HepG2 (cell line): ENCODE data around the gene SEBOX. TPM values are rescaled to one million over a fixed set of nuclear protein-coding genes. Genes with fewer than 3 reads are reported as not detected.

Source experiments
- GLMP ChIP-seq: sonication (generic); formaldehyde crosslinking; IDR thresholded peaks from 2 replicates; pipeline ENCODE4 v1.9.0; 2021; ENCODE audit warnings: missing genetic modification reagents, mild to moderate bottlenecking, borderline replicate concordance
- GTF3A ChIP-seq: sonication (generic); formaldehyde crosslinking; conservative IDR thresholded peaks from 2 replicates; pipeline ENCODE4 v1.4.0; 2020; ENCODE audit warnings: mild to moderate bottlenecking, missing genetic modification reagents
- HCFC1 ChIP-seq: fragments of 150-350 bp; IDR thresholded peaks from 2 replicates; pipeline ENCODE4 v1.6.1; 2014; ENCODE audit warnings: low read depth, low read length
- HMGA1 ChIP-seq: sonication (generic); formaldehyde crosslinking; conservative IDR thresholded peaks from 2 replicates; pipeline ENCODE4 v1.4.0; 2020; ENCODE audit warnings: missing genetic modification reagents
- HNRNPH1 ChIP-seq: fragments of 200-400 bp; formaldehyde crosslinking; optimal IDR thresholded peaks from 2 replicates; pipeline ENCODE3; 2017; ENCODE audit warnings: mild to moderate bottlenecking, low read depth, low read length
- HNRNPL ChIP-seq: fragments of 200-400 bp; formaldehyde crosslinking; IDR thresholded peaks from 2 replicates; pipeline ENCODE4 v1.6.1; 2017; ENCODE audit warnings: mild to moderate bottlenecking, low read depth, low read length
- JDP2 ChIP-seq: sonication (generic); formaldehyde crosslinking; IDR thresholded peaks from 2 replicates; pipeline ENCODE4 v1.8.1; 2022; ENCODE audit warnings: missing genetic modification reagents, borderline replicate concordance
- KLF15 ChIP-seq: sonication (generic); formaldehyde crosslinking; IDR thresholded peaks from 2 replicates; pipeline ENCODE4 v1.8.1; 2023; ENCODE audit warnings: borderline replicate concordance, mild to moderate bottlenecking, inconsistent platforms, missing genetic modification reagents, mixed read lengths
- KMT2B ChIP-seq: IDR thresholded peaks from 2 replicates; pipeline ENCODE4 v1.6.1; 2016; ENCODE audit warnings: missing genetic modification reagents, missing compliant biosample characterization
- NBN ChIP-seq: fragments of 450-650 bp; conservative IDR thresholded peaks from 2 replicates; pipeline ENCODE4 v1.6.1; 2017
- NR2F2 ChIP-seq: IDR thresholded peaks from 2 replicates; pipeline ENCODE4 v1.6.1; 2012; ENCODE audit warnings: low read depth, inconsistent platforms, borderline replicate concordance
- RBFOX2 ChIP-seq: fragments of 200-400 bp; formaldehyde crosslinking; IDR thresholded peaks from 2 replicates; pipeline ENCODE4 v1.6.1; 2017; ENCODE audit warnings: low read depth, mild to moderate bottlenecking, low read length
- SIX4 ChIP-seq: sonication (generic); formaldehyde crosslinking; IDR thresholded peaks from 2 replicates; pipeline ENCODE4 v1.4.0; 2020; ENCODE audit warnings: missing genetic modification reagents
- U2AF2 ChIP-seq: fragments of 200-400 bp; formaldehyde crosslinking; IDR thresholded peaks from 2 replicates; pipeline ENCODE4 v1.6.1; 2017; ENCODE audit warnings: low read depth, mild to moderate bottlenecking, low read length
- ZBTB14 ChIP-seq: sonication (generic); formaldehyde crosslinking; IDR thresholded peaks from 2 replicates; pipeline ENCODE4 v1.4.0; 2020; ENCODE audit warnings: missing genetic modification reagents
- ZFP90 ChIP-seq: sonication (generic); formaldehyde crosslinking; IDR thresholded peaks from 2 replicates; pipeline ENCODE4 v1.8.0; 2022; ENCODE audit warnings: missing genetic modification reagents, mild to moderate bottlenecking, inconsistent platforms, borderline replicate concordance
- ZFYVE20 ChIP-seq: sonication (generic); formaldehyde crosslinking; IDR thresholded peaks from 2 replicates; pipeline ENCODE4 v1.8.0; 2023; ENCODE audit warnings: low read depth, mild to moderate bottlenecking, moderate library complexity, missing genetic modification reagents, borderline replicate concordance
- ZNF143 ChIP-seq: sonication (generic); formaldehyde crosslinking; IDR thresholded peaks from 2 replicates; pipeline ENCODE4 v1.4.0; 2020; ENCODE audit warnings: missing genetic modification reagents
- ZNF3 ChIP-seq: IDR thresholded peaks from 2 replicates; pipeline ENCODE4 v1.7.0; 2017; ENCODE audit warnings: inconsistent platforms
- ZNF513 ChIP-seq: sonication (generic); formaldehyde crosslinking; conservative IDR thresholded peaks from 2 replicates; pipeline ENCODE4 v1.5.0; 2020; ENCODE audit warnings: missing genetic modification reagents
- polyA plus RNA-seq, 8 experiments: library from polyadenylated mRNA; depleted of rRNA in 3 of 8; stranded (reverse) in 7 of 8; unstranded in 1 of 8; fragments of >200 nt; fragmentation: Illumina TruSeq in 4 of 8; extraction: Trizol in 4 of 8; gene quantifications; 2 replicates each; pipeline versions ENCODE4 v1.2.1 to v1.2.3, GENCODE V29; 2011 to 2016; ENCODE audit warnings: low read depth in 4 of 8, missing spikeins in 1 of 8, mixed read lengths in 1 of 8; ENCODE audit not compliant: insufficient read depth in 1 of 8
- total RNA-seq, 5 experiments: library from RNA; depleted of rRNA; stranded (reverse); fragments of >200 nt; fragmentation: Illumina TruSeq; extraction: Trizol; gene quantifications; 2 replicates each; pipeline ENCODE4 v1.2.3, GENCODE V29; 2016; ENCODE audit warnings: low read depth in 1 of 5
- TF ChIP-seq, protein P1 (sequence below), 2 experiments: IDR thresholded peaks; 2 replicates each; pipeline ENCODE4 v1.6.1; 2011 to 2012; ENCODE audit warnings: low read length in 2 of 2, borderline replicate concordance in 1 of 2, low read depth in 1 of 2, mild to moderate bottlenecking in 1 of 2, moderate library complexity in 1 of 2
- TF ChIP-seq, protein P2 (sequence below): sonication (generic); formaldehyde crosslinking; IDR thresholded peaks from 2 replicates; pipeline ENCODE4 v1.4.0; 2020; ENCODE audit warnings: mild to moderate bottlenecking, low read depth, missing genetic modification reagents

SEBOX gene
- total and polyA plus RNA-seq, 2 of the 13 experiments (the other 11 are each of a cell fraction or from before 2014, with no cell fraction given) = not detected

- TF ChIP-seq, protein P1, sequence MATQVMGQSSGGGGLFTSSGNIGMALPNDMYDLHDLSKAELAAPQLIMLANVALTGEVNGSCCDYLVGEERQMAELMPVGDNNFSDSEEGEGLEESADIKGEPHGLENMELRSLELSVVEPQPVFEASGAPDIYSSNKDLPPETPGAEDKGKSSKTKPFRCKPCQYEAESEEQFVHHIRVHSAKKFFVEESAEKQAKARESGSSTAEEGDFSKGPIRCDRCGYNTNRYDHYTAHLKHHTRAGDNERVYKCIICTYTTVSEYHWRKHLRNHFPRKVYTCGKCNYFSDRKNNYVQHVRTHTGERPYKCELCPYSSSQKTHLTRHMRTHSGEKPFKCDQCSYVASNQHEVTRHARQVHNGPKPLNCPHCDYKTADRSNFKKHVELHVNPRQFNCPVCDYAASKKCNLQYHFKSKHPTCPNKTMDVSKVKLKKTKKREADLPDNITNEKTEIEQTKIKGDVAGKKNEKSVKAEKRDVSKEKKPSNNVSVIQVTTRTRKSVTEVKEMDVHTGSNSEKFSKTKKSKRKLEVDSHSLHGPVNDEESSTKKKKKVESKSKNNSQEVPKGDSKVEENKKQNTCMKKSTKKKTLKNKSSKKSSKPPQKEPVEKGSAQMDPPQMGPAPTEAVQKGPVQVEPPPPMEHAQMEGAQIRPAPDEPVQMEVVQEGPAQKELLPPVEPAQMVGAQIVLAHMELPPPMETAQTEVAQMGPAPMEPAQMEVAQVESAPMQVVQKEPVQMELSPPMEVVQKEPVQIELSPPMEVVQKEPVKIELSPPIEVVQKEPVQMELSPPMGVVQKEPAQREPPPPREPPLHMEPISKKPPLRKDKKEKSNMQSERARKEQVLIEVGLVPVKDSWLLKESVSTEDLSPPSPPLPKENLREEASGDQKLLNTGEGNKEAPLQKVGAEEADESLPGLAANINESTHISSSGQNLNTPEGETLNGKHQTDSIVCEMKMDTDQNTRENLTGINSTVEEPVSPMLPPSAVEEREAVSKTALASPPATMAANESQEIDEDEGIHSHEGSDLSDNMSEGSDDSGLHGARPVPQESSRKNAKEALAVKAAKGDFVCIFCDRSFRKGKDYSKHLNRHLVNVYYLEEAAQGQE (IDR thresholded peaks at IDR 0.05; ENCODE audit: borderline replicate concordance in 1 of 2, low read depth in 1 of 2, low read length in 2 of 2) = peak in 1 of 2 experiments; percentile 44; a peak in 1 of 4 replicates
- TF ChIP-seq NR2F2 = peak; percentile 37; the same call in 1 of the 2 replicates
- no peak for TF ChIP-seq HNRNPH1
- no peak for TF ChIP-seq ZNF3 (CRISPR knock-in tag)
- no peak for TF ChIP-seq HMGA1 (CRISPR knock-in tag)
- no peak for TF ChIP-seq ZBTB14 (CRISPR knock-in tag)
- TF ChIP-seq, protein P2, sequence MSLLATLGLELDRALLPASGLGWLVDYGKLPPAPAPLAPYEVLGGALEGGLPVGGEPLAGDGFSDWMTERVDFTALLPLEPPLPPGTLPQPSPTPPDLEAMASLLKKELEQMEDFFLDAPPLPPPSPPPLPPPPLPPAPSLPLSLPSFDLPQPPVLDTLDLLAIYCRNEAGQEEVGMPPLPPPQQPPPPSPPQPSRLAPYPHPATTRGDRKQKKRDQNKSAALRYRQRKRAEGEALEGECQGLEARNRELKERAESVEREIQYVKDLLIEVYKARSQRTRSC (CRISPR knock-in tag) = no peak
- peak; percentile 89 for TF ChIP-seq KMT2B (CRISPR knock-in tag)
- peak; percentile 88 for TF ChIP-seq ZNF143
- no peak for TF ChIP-seq GLMP (CRISPR knock-in tag)
- peak; percentile 71 for TF ChIP-seq HCFC1
- TF ChIP-seq GTF3A = no peak
- TF ChIP-seq NBN = no peak
- TF ChIP-seq HNRNPL = no peak
- TF ChIP-seq KLF15 = no peak; the same call in 1 of the 2 replicates
- TF ChIP-seq ZFYVE20 (CRISPR knock-in tag) = no peak
- TF ChIP-seq JDP2 (CRISPR knock-in tag) = no peak
- TF ChIP-seq SIX4 = no peak
- TF ChIP-seq U2AF2 = no peak
- 0 out of 2 replicates have a peak, but pooled peaks have one; percentile 47 for TF ChIP-seq ZNF513
- TF ChIP-seq RBFOX2 = peak; percentile 97
- peak; percentile 73; the same call in 1 of the 2 replicates for TF ChIP-seq ZFP90
Measured at GRCh38 chr17:28357061-28357900, 7.7 kb downstream of the SEBOX start, which contains the start of gene POLDIP2 (continued).
